ENCODE results near the gene BBS12. TPM values are rescaled to one million over a fixed set of nuclear protein-coding genes. Genes with fewer than 3 reads are reported as not detected.

Gene BBS12
- total and polyA plus RNA-seq, 9 of the 15 experiments (the other 6 are each of a cell fraction or from before 2014, with no cell fraction given) = 2.7 to 6.5 (median 3.3) TPM

DNA sequence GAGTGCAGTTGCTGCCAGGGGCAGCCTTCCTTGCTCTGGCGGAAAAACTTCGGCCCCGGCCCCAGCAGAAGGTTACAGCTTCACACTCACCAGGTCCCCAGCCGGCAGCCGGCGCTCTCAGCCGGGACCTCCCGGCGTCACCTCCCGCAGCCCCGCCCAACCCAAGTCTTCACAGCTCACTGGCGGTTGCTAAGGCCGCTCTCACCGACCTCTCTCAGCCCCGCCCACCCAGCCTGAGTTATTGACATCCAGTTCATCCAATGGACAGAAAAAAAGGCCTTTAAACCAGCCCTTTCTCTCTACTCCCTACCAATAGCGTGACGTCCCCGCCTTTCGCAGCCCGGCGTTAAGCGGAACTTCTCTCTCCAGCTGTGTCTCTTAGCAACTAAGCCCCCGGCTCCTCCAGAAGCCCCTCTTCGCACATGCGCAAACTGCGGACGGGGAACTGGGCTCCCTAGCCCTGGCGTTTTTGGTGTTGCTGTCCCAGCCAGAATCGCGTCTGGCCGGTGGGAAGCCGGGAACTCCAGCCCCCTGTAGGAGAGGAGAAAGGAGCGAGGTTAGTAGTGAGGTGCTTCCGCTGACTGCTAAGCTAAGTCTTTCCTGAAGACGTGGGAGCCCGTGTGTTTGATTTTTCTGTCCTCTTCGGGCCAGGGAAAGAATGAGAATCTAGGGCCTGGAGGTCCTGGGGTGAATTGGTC lies at the start of gene BBS12 (continued):
- TF ChIP-seq RCOR1 (IDR thresholded peaks at IDR 0.05; ENCODE audit: borderline replicate concordance in 1 of 2, low read depth in 2 of 2, low read length in 2 of 2) (peak in 1 of 2 experiments; percentile 25; a peak in 1 of 4 replicates), GATA2 (CRISPR knock-in tag; IDR thresholded peaks at IDR 0.05) (no peak), SP1 (CRISPR knock-in tag; IDR thresholded peaks at IDR 0.05) (peak; percentile 54; the same call in 1 of the 2 replicates), ATF1 (CRISPR knock-in tag; IDR thresholded peaks at IDR 0.05) (no peak), ATF1 (tag; IDR thresholded peaks at IDR 0.05) (peak; percentile 84), TBP (optimal IDR thresholded peaks at IDR 0.05; ENCODE audit: low read depth, low read length) (peak; percentile 50), CREB1 (IDR thresholded peaks at IDR 0.05) (peak; percentile 27; the same call in 1 of the 2 replicates), CREB1 (CRISPR knock-in tag; IDR thresholded peaks at IDR 0.05) (peak; percentile 64; the same call in 1 of the 2 replicates), TRIM24 (IDR thresholded peaks at IDR 0.05) (no peak), ZNF586 (CRISPR knock-in tag; conservative IDR thresholded peaks at IDR 0.05) (no peak), GABPB2 (CRISPR knock-in tag; conservative IDR thresholded peaks at IDR 0.05) (no peak), ESRRA (IDR thresholded peaks at IDR 0.05; ENCODE audit: borderline replicate concordance, low read depth) (peak; percentile 21; the same call in 1 of the 2 replicates), SUPT5H (IDR thresholded peaks at IDR 0.05) (no peak), BMI1 (IDR thresholded peaks at IDR 0.05; ENCODE audit: low read length) (peak; percentile 70; the same call in 1 of the 2 replicates)
- TF ChIP-seq, protein P1, sequence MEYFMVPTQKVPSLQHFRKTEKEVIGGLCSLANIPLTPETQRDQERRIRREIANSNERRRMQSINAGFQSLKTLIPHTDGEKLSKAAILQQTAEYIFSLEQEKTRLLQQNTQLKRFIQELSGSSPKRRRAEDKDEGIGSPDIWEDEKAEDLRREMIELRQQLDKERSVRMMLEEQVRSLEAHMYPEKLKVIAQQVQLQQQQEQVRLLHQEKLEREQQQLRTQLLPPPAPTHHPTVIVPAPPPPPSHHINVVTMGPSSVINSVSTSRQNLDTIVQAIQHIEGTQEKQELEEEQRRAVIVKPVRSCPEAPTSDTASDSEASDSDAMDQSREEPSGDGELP (CRISPR knock-in tag; IDR thresholded peaks at IDR 0.05; ENCODE audit: borderline replicate concordance) = peak; percentile 100
- TF ChIP-seq, protein P2, sequence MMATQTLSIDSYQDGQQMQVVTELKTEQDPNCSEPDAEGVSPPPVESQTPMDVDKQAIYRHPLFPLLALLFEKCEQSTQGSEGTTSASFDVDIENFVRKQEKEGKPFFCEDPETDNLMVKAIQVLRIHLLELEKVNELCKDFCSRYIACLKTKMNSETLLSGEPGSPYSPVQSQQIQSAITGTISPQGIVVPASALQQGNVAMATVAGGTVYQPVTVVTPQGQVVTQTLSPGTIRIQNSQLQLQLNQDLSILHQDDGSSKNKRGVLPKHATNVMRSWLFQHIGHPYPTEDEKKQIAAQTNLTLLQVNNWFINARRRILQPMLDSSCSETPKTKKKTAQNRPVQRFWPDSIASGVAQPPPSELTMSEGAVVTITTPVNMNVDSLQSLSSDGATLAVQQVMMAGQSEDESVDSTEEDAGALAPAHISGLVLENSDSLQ (IDR thresholded peaks at IDR 0.05) = peak; percentile 99
- TF ChIP-seq, protein P3, sequence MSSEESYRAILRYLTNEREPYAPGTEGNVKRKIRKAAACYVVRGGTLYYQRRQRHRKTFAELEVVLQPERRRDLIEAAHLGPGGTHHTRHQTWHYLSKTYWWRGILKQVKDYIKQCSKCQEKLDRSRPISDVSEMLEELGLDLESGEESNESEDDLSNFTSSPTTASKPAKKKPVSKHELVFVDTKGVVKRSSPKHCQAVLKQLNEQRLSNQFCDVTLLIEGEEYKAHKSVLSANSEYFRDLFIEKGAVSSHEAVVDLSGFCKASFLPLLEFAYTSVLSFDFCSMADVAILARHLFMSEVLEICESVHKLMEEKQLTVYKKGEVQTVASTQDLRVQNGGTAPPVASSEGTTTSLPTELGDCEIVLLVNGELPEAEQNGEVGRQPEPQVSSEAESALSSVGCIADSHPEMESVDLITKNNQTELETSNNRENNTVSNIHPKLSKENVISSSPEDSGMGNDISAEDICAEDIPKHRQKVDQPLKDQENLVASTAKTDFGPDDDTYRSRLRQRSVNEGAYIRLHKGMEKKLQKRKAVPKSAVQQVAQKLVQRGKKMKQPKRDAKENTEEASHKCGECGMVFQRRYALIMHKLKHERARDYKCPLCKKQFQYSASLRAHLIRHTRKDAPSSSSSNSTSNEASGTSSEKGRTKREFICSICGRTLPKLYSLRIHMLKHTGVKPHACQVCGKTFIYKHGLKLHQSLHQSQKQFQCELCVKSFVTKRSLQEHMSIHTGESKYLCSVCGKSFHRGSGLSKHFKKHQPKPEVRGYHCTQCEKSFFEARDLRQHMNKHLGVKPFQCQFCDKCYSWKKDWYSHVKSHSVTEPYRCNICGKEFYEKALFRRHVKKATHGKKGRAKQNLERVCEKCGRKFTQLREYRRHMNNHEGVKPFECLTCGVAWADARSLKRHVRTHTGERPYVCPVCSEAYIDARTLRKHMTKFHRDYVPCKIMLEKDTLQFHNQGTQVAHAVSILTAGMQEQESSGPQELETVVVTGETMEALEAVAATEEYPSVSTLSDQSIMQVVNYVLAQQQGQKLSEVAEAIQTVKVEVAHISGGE (CRISPR knock-in tag; IDR thresholded peaks at IDR 0.05) = 0 out of 6 replicates have a peak, but pooled peaks of 1 of the 3 experiments have one; percentile 15
- TF ChIP-seq, protein P4, sequence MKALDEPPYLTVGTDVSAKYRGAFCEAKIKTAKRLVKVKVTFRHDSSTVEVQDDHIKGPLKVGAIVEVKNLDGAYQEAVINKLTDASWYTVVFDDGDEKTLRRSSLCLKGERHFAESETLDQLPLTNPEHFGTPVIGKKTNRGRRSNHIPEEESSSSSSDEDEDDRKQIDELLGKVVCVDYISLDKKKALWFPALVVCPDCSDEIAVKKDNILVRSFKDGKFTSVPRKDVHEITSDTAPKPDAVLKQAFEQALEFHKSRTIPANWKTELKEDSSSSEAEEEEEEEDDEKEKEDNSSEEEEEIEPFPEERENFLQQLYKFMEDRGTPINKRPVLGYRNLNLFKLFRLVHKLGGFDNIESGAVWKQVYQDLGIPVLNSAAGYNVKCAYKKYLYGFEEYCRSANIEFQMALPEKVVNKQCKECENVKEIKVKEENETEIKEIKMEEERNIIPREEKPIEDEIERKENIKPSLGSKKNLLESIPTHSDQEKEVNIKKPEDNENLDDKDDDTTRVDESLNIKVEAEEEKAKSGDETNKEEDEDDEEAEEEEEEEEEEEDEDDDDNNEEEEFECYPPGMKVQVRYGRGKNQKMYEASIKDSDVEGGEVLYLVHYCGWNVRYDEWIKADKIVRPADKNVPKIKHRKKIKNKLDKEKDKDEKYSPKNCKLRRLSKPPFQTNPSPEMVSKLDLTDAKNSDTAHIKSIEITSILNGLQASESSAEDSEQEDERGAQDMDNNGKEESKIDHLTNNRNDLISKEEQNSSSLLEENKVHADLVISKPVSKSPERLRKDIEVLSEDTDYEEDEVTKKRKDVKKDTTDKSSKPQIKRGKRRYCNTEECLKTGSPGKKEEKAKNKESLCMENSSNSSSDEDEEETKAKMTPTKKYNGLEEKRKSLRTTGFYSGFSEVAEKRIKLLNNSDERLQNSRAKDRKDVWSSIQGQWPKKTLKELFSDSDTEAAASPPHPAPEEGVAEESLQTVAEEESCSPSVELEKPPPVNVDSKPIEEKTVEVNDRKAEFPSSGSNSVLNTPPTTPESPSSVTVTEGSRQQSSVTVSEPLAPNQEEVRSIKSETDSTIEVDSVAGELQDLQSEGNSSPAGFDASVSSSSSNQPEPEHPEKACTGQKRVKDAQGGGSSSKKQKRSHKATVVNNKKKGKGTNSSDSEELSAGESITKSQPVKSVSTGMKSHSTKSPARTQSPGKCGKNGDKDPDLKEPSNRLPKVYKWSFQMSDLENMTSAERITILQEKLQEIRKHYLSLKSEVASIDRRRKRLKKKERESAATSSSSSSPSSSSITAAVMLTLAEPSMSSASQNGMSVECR (CRISPR knock-in tag; IDR thresholded peaks at IDR 0.05) = peak; percentile 96

All from K562 (cell line).